Islet precursor cell (in vitro differentiated cells): ENCODE data around the gene CDKL5.

Experiments
- DNase-seq: peaks from one replicate; pipeline ENCODE4 v3.0.0-alpha.2; 2018

Gene CDKL5

GRCh38 chrX:18652636-18653035, 227.2 kb downstream of the CDKL5 start:
- DNase-seq = no peak

GRCh38 chrX:18654875-18655836, 229.7 kb downstream of the CDKL5 start:
- DNase-seq = no peak

GRCh38 chrX:18661273-18661672, 235.9 kb downstream of the CDKL5 start:
- DNase-seq = no peak

- no peak for DNase-seq
Observed at GRCh38 chrX:18664947-18665346, 239.5 kb downstream of the CDKL5 start.

- no peak for DNase-seq
Observed at GRCh38 chrX:18666614-18667013, 241.2 kb downstream of the CDKL5 start.

GRCh38 chrX:18668071-18668835, 242.8 kb downstream of the CDKL5 start:
- no peak for DNase-seq

- DNase-seq = no peak
Observed at GRCh38 chrX:18672008-18672407, 246.6 kb downstream of the CDKL5 start, which contains the start of gene RS1. RS1 (minus strand) TSS chrX:18672108; CDS start chrX:18672068, 40 bp downstream.

- no peak for DNase-seq
Observed at GRCh38 chrX:18674417-18674787, 249.0 kb downstream of the CDKL5 start.

GRCh38 chrX:18674788-18675735, 249.7 kb downstream of the CDKL5 start:
- DNase-seq = peak; percentile 81

- no peak for DNase-seq
Observed at GRCh38 chrX:18676050-18676449, 250.6 kb downstream of the CDKL5 start.

GRCh38 chrX:18676470-18676869, 251.1 kb downstream of the CDKL5 start:
- peak; percentile 61 for DNase-seq

- DNase-seq = no peak
Observed at GRCh38 chrX:18677161-18677869, 251.9 kb downstream of the CDKL5 start.

GRCh38 chrX:18681996-18682395, 256.6 kb downstream of the CDKL5 start:
- no peak for DNase-seq

- no peak for DNase-seq
Observed at GRCh38 chrX:18682979-18683387, 257.6 kb downstream of the CDKL5 start.

- DNase-seq = peak; percentile 5
Observed at GRCh38 chrX:18687856-18688495, 262.6 kb downstream of the CDKL5 start.

- DNase-seq = no peak
Observed at GRCh38 chrX:18691431-18691830, 266.0 kb downstream of the CDKL5 start.

- no peak for DNase-seq
Observed at GRCh38 chrX:18692541-18692940, 267.1 kb downstream of the CDKL5 start.

- DNase-seq = no peak
Observed at GRCh38 chrX:18696653-18697052, 271.2 kb downstream of the CDKL5 start.

GRCh38 chrX:18698737-18699650, 273.6 kb downstream of the CDKL5 start:
- no peak for DNase-seq

- DNase-seq = no peak
Observed at GRCh38 chrX:18701621-18702361, 276.4 kb downstream of the CDKL5 start.
